SK-N-SH (cell line): Measurements from ENCODE around the gene ITGB6. TPM values are rescaled to one million over a fixed set of nuclear protein-coding genes. Genes with fewer than 3 reads are reported as not detected.

ENCODE experiments used
- CTCF ChIA-PET: fragments of 300-600, 350-600 bp; formaldehyde crosslinking; extraction: SDS; loops from one replicate; lab custom pipeline; 2021; lab: Yijun Ruan, JAX
- POLR2A ChIA-PET: fragments of 350-600 bp; sonication (Branson Sonifier 250); formaldehyde crosslinking; extraction: SDS; loops from one replicate; lab custom pipeline; 2020; ENCODE audit warnings: antibody characterized with exemption, inconsistent platforms; lab: Yijun Ruan, JAX
- DNase-seq: peaks from one replicate; pipeline ENCODE4 v3.0.0; 2012
- H2AFZ ChIP-seq: fragments of 200-600 bp; sonication (generic); 2 replicates; pipeline ENCODE4 v1.8.1; 2016; ENCODE audit warnings: antibody characterized with exemption, mild to moderate bottlenecking, low read depth
- H3F3A ChIP-seq: fragments of 200-600 bp; sonication (generic); replicated peaks from 2 replicates; pipeline ENCODE3; 2016; ENCODE audit warnings: antibody characterized with exemption, mild to moderate bottlenecking; ENCODE audit not compliant: insufficient read depth
- H3K27ac ChIP-seq, 2 experiments: fragments of 200-500 bp in 1 of 2; fragments of 200-600 bp in 1 of 2; sonication (Bioruptor generic) in 1 of 2; sonication (generic), shearing (Covaris generic) in 1 of 2; 2 replicates each; pipeline versions ENCODE4 v1.5.1 to v1.6.1; 2014 to 2016; ENCODE audit warnings: low read depth in 2 of 2, inconsistent platforms in 1 of 2, low read length in 1 of 2, mild to moderate bottlenecking in 1 of 2, mixed read lengths in 1 of 2
- H3K27me3 ChIP-seq: fragments of 200-600 bp; sonication (generic), shearing (Covaris generic); 2 replicates; pipeline ENCODE4 v1.6.1; 2016; ENCODE audit warnings: mixed run types; ENCODE audit not compliant: insufficient read depth
- H3K36me3 ChIP-seq, 2 experiments: fragments of 200-500 bp in 1 of 2; fragments of 200-600 bp in 1 of 2; sonication (Bioruptor generic) in 1 of 2; sonication (generic) in 1 of 2; replicated peaks in 1 of 2; 2 replicates each; pipeline versions ENCODE3 to v1.5.1; 2014 to 2016; ENCODE audit warnings: low read length in 1 of 2, mild to moderate bottlenecking in 1 of 2; ENCODE audit not compliant: insufficient read depth in 2 of 2, control insufficient read depth in 1 of 2
- H3K4me1 ChIP-seq, 2 experiments: fragments of 200-500 bp in 1 of 2; fragments of 200-600 bp in 1 of 2; sonication (Bioruptor generic) in 1 of 2; sonication (generic), shearing (Covaris generic) in 1 of 2; 2 replicates each; pipeline versions ENCODE4 v1.5.1 to v1.6.1; 2014 to 2016; ENCODE audit warnings: low read depth in 1 of 2, low read length in 1 of 2, mixed run types in 1 of 2; ENCODE audit not compliant: insufficient read depth in 2 of 2, control insufficient read depth in 1 of 2
- H3K4me2 ChIP-seq: fragments of 200-600 bp; sonication (generic), shearing (Covaris generic); 2 replicates; pipeline ENCODE4 v1.6.1; 2017; ENCODE audit warnings: mixed run types
- H3K4me3 ChIP-seq, 2 experiments: fragments of 200-500 bp in 1 of 2; fragments of 200-600 bp in 1 of 2; sonication (Bioruptor generic) in 1 of 2; sonication (generic), shearing (Covaris generic) in 1 of 2; 2 replicates each; pipeline versions ENCODE4 v1.5.1 to v1.8.1; 2014 to 2016; ENCODE audit warnings: low read depth in 2 of 2, inconsistent platforms in 1 of 2, low read length in 1 of 2, mild to moderate bottlenecking in 1 of 2, mixed read lengths in 1 of 2, moderate library complexity in 1 of 2
- H3K79me2 ChIP-seq: fragments of 200-600 bp; sonication (generic); 2 replicates; pipeline ENCODE4 v1.8.1; 2017; ENCODE audit warnings: mild to moderate bottlenecking; ENCODE audit not compliant: insufficient read depth
- H3K9ac ChIP-seq: fragments of 200-600 bp; sonication (generic); 2 replicates; pipeline ENCODE4 v1.6.1; 2017; ENCODE audit warnings: mixed run types
- H3K9me2 ChIP-seq: fragments of 200-600 bp; sonication (generic); 2 replicates; pipeline ENCODE4 v1.6.1; 2017; ENCODE audit warnings: mixed run types
- H3K9me3 ChIP-seq: fragments of 200-600 bp; sonication (generic); 2 replicates; pipeline ENCODE4 v1.6.1; 2017; ENCODE audit warnings: mixed run types, mild to moderate bottlenecking, moderate library complexity
- H4K20me1 ChIP-seq: fragments of 200-600 bp; sonication (generic); 2 replicates; pipeline ENCODE4 v1.6.1; 2017; ENCODE audit warnings: mild to moderate bottlenecking, mixed run types; ENCODE audit not compliant: insufficient read depth
- CHD2 ChIP-seq: fragments of 150-350 bp; IDR thresholded peaks from 2 replicates; pipeline ENCODE4 v1.6.1; 2018; ENCODE audit warnings: low read length; ENCODE audit not compliant: partially characterized antibody
- CTCF ChIP-seq: fragments of 200-600 bp; sonication (generic); IDR thresholded peaks from 2 replicates; pipeline ENCODE4 v1.6.1; 2017; ENCODE audit warnings: antibody characterized with exemption, mild to moderate bottlenecking, moderate library complexity
- EP300 ChIP-seq, 2 experiments: IDR thresholded peaks; 2 replicates each; pipeline versions ENCODE4 v1.4.0 to v1.6.1; 2012; ENCODE audit warnings: borderline replicate concordance in 1 of 2, low read depth in 1 of 2, low read length in 1 of 2
- EZH2phosphoT487 ChIP-seq: fragments of 200-600 bp; sonication (generic); IDR thresholded peaks from 2 replicates; pipeline ENCODE4 v1.6.1; 2017; ENCODE audit warnings: low read depth, mixed run types, mild to moderate bottlenecking, antibody characterized with exemption, moderate library complexity, borderline replicate concordance
- FOSL2 ChIP-seq: IDR thresholded peaks from 2 replicates; pipeline ENCODE4 v1.4.0; 2012; ENCODE audit warnings: low read depth, mild to moderate bottlenecking, moderate library complexity, borderline replicate concordance
- FOXM1 ChIP-seq: IDR thresholded peaks from 2 replicates; pipeline ENCODE4 v1.4.0; 2012; ENCODE audit warnings: low read depth, mild to moderate bottlenecking
- JUND ChIP-seq: IDR thresholded peaks from 2 replicates; pipeline ENCODE4 v1.4.0; 2012
- MAX ChIP-seq: IDR thresholded peaks from 2 replicates; pipeline ENCODE4 v1.4.0; 2012; ENCODE audit warnings: low read depth
- NFIC ChIP-seq: IDR thresholded peaks from 2 replicates; pipeline ENCODE4 v1.4.0; 2012; ENCODE audit warnings: borderline replicate concordance
- POLR2AphosphoS5 ChIP-seq: IDR thresholded peaks from 2 replicates; pipeline ENCODE4 v1.6.1; 2012; ENCODE audit warnings: low read depth, low read length
- RAD21 ChIP-seq: IDR thresholded peaks from 2 replicates; pipeline ENCODE4 v1.6.1; 2012; ENCODE audit warnings: mild to moderate bottlenecking, low read length
- RCOR1 ChIP-seq: fragments of 150-350 bp; IDR thresholded peaks from 2 replicates; pipeline ENCODE4 v1.6.1; 2017; ENCODE audit warnings: antibody characterized with exemption, low read length
- RXRA ChIP-seq: IDR thresholded peaks from 2 replicates; pipeline ENCODE4 v1.4.0; 2012; ENCODE audit warnings: low read depth, mild to moderate bottlenecking, borderline replicate concordance
- SIN3A ChIP-seq: IDR thresholded peaks from 2 replicates; pipeline ENCODE4 v1.6.1; 2012; ENCODE audit warnings: low read depth, mild to moderate bottlenecking, low read length, moderate library complexity, borderline replicate concordance
- SMC3 ChIP-seq: IDR thresholded peaks from 2 replicates; pipeline ENCODE4 v1.6.1; 2012; ENCODE audit warnings: low read depth, low read length, improper control_type of control experiment
- TCF12 ChIP-seq: IDR thresholded peaks from 2 replicates; pipeline ENCODE4 v1.4.0; 2012
- TEAD4 ChIP-seq: IDR thresholded peaks from 2 replicates; pipeline ENCODE4 v1.4.0; 2012; ENCODE audit warnings: mild to moderate bottlenecking, borderline replicate concordance; ENCODE audit not compliant: insufficient read depth
- USF2 ChIP-seq: fragments of 150-350 bp; IDR thresholded peaks from 2 replicates; pipeline ENCODE4 v1.6.1; 2017; ENCODE audit warnings: antibody characterized with exemption, low read length, low read depth, borderline replicate concordance
- ZBTB33 ChIP-seq: IDR thresholded peaks from 2 replicates; pipeline ENCODE4 v1.4.0; 2012; ENCODE audit warnings: low read depth, borderline replicate concordance
- WGBS: methylation state at CpG from one replicate; pipeline ENCODE4 v1.1.6; 2017; ENCODE audit warnings: low lambda C conversion rate; 5-methylcytosine and 5-hydroxymethylcytosine counted together
- polyA plus RNA-seq, 3 experiments: library from polyadenylated mRNA; depleted of rRNA; stranded (reverse); fragments of >200 nt; gene quantifications; 2 replicates each; pipeline ENCODE4 v1.2.3, GENCODE V29; 2012
- TF ChIP-seq, protein P1 (sequence below): IDR thresholded peaks from 2 replicates; pipeline ENCODE4; 2012

ITGB6 gene
- polyA plus RNA-seq, 1 of the 3 experiments (the other 2 are of a cell fraction): 0.10 TPM

DNA sequence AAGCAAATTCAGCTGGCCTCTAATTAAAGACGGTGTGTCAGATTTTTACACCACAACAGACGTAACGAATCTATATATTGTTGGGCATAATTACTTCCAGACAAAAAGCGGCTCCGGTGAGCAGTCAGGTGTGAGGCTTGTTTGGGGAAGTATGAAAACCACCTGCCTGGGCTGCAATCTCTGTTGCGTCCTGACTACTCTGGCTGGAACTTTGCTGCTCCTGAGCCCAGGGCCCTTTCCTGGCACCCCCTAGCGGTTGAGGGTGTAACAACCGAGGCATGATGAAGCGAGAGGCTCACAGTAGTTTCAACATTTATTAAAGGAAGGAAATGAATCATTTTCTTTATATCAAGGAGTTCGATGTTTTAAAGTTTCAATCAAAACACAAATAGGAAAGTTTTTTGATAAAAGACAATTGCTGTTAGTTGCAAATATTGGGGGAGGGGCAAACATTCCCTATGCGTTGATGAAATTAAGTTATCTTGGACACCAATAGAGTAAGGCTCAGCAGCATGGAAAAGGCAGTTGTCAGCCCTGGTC is 10.6 kb upstream of the ITGB6 start (continued):
- no peak for TF ChIP-seq USF2
- no peak; the same call in 1 of the 2 replicates for TF ChIP-seq NFIC
- peak; percentile 81 for TF ChIP-seq CTCF
- TF ChIP-seq MAX: 0 out of 2 replicates have a peak, but pooled peaks have one; percentile 24
- TF ChIP-seq EZH2phosphoT487: no peak
- peak; percentile 61 for TF ChIP-seq TCF12
- TF ChIP-seq FOXM1: no peak
- no peak for TF ChIP-seq POLR2AphosphoS5
- TF ChIP-seq SIN3A: no peak
- no peak for TF ChIP-seq TEAD4
- peak; percentile 43 for TF ChIP-seq SMC3
- peak; percentile 61 for TF ChIP-seq RAD21

GRCh38 chr2:160209516-160209856 is 9.4 kb upstream of the ITGB6 start:
- H3K9ac ChIP-seq: peak overlapping the region; percentile 44
- peak; percentile 64; the same call in 1 of the 2 replicates for TF ChIP-seq FOSL2
- 0 out of 2 replicates have a peak, but pooled peaks have one; percentile 58 for TF ChIP-seq NFIC
- peak; percentile 44 for TF ChIP-seq JUND
- 0 out of 2 replicates have a peak, but pooled peaks have one; percentile 36 for TF ChIP-seq MAX
- peak; percentile 77 for TF ChIP-seq TEAD4
- TF ChIP-seq RCOR1: no peak
- TF ChIP-seq POLR2AphosphoS5: peak; percentile 65; the same call in 1 of the 2 replicates
- TF ChIP-seq RXRA: peak; percentile 60; the same call in 1 of the 2 replicates
- TF ChIP-seq TCF12: peak; percentile 87
- TF ChIP-seq EP300 (IDR thresholded peaks at IDR 0.05; ENCODE audit: borderline replicate concordance in 1 of 2, low read depth in 1 of 2, low read length in 1 of 2): peak in 1 of 2 experiments; percentile 81; a peak in 2 of 4 replicates
- TF ChIP-seq, protein P1, sequence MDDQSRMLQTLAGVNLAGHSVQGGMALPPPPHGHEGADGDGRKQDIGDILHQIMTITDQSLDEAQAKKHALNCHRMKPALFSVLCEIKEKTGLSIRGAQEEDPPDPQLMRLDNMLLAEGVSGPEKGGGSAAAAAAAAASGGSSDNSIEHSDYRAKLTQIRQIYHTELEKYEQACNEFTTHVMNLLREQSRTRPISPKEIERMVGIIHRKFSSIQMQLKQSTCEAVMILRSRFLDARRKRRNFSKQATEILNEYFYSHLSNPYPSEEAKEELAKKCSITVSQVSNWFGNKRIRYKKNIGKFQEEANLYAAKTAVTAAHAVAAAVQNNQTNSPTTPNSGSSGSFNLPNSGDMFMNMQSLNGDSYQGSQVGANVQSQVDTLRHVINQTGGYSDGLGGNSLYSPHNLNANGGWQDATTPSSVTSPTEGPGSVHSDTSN: peak; percentile 62; the same call in 1 of the 2 replicates
- TF ChIP-seq CHD2: no peak
- no peak for TF ChIP-seq ZBTB33
- ChIA-PET POLR2A (no interaction called here), CTCF (interaction anchor here (1.1 to 3.3 kb wide), 6 partner anchors 9 to 785 kb away, joined by 3 to 16 read pairs (median 4); no protein-coding TSS in a partner anchor)
- no peaks in the 10 kb centered on the region for H3K9me2 ChIP-seq
- no peaks in the 10 kb centered on the region for H4K20me1 ChIP-seq
- no peaks in the 10 kb centered on the region for H3K9me3 ChIP-seq
- peak overlapping the region; percentile 95 to 97 for H3K27ac ChIP-seq
- H3F3A ChIP-seq: peaks cover 67% of the 10 kb centered on the region
- no peak for DNase-seq
- H3K27me3 ChIP-seq: no peaks in the 10 kb centered on the region
- H3K4me2 ChIP-seq: peak overlapping the region; percentile 36; the same call in 1 of the 2 replicates
- H3K4me1 ChIP-seq: peaks cover 26 to 63% of the 10 kb centered on the region in 2 experiments
- no peaks in the 10 kb centered on the region for H3K36me3 ChIP-seq
- H3K4me3 ChIP-seq: no peak overlapping the region
- 0 out of 2 replicates have a peak overlapping the region, but pooled peaks have one; percentile 7 for H2AFZ ChIP-seq
- H3K79me2 ChIP-seq: no peaks in the 10 kb centered on the region; the same call in 1 of the 2 replicates
- WGBS: 20% methylated on average over 1 of the region's 1 CpG
